ENCODE data around the gene SCUBE2.

GRCh38 chr11:9060700-9061111 is 30.7 kb downstream of the SCUBE2 start:
- TF ChIP-seq, protein P1, sequence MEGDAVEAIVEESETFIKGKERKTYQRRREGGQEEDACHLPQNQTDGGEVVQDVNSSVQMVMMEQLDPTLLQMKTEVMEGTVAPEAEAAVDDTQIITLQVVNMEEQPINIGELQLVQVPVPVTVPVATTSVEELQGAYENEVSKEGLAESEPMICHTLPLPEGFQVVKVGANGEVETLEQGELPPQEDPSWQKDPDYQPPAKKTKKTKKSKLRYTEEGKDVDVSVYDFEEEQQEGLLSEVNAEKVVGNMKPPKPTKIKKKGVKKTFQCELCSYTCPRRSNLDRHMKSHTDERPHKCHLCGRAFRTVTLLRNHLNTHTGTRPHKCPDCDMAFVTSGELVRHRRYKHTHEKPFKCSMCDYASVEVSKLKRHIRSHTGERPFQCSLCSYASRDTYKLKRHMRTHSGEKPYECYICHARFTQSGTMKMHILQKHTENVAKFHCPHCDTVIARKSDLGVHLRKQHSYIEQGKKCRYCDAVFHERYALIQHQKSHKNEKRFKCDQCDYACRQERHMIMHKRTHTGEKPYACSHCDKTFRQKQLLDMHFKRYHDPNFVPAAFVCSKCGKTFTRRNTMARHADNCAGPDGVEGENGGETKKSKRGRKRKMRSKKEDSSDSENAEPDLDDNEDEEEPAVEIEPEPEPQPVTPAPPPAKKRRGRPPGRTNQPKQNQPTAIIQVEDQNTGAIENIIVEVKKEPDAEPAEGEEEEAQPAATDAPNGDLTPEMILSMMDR (IDR thresholded peaks at IDR 0.05), result no peak
- no peak for TF ChIP-seq POLR2A (IDR thresholded peaks at IDR 0.05)
